ENCODE data around the gene ABHD12B.
A peak's percentile ranks its signal among the peaks of the same experiment; 100 is the strongest.

GRCh38 chr14:50875359-50876070 is 3.7 kb downstream of the ABHD12B start:
- TF ChIP-seq POLR2A (IDR thresholded peaks at IDR 0.05; ENCODE audit: low read depth, low read length) (no peak), SPI1 (IDR thresholded peaks at IDR 0.05; ENCODE audit: low read depth, low read length) (peak; percentile 33; the same call in 1 of the 2 replicates), TAF1 (IDR thresholded peaks at IDR 0.05; ENCODE audit: low read depth, low read length) (no peak), POLR2AphosphoS5 (IDR thresholded peaks at IDR 0.05; ENCODE audit: low read depth, low read length) (no peak)

Measured in GM12891 (cell line).